DND-41 (cell line): ENCODE measurements around the gene C4A.

Source experiments
- CTCF ChIP-seq: IDR thresholded peaks from 2 replicates; pipeline ENCODE4 v1.5.1; 2012; ENCODE audit warnings: borderline replicate concordance, low read length, moderate library complexity, mild to moderate bottlenecking; ENCODE audit not compliant: poor library complexity, severe bottlenecking; ENCODE audit errors: extremely low read depth
- EZH2 ChIP-seq: IDR thresholded peaks from 3 replicates; pipeline ENCODE4 v1.6.1; 2012; ENCODE audit warnings: borderline replicate concordance, low read depth, mild to moderate bottlenecking, moderate library complexity, low read length, inconsistent platforms; ENCODE audit not compliant: severe bottlenecking

- TF ChIP-seq CTCF (no peak), EZH2 (no peak)
These were observed 36.1 kb upstream of the C4A start, which contains the start of gene CFB for GRCh38 chr6:31945507-31946369.
